AG20443 (cell line): Measurements from ENCODE around the gene S100A13.
"Not testable (repeated sequence)": the region's sequence is repeated elsewhere in the genome, so short reads cannot be mapped to it uniquely, and the experiment has no call there.

Experiments
- DNase-seq: peaks from one replicate; pipeline ENCODE4 v3.0.0; 2012; ENCODE audit warnings: low spot score, mixed read lengths

Gene S100A13

DNA sequence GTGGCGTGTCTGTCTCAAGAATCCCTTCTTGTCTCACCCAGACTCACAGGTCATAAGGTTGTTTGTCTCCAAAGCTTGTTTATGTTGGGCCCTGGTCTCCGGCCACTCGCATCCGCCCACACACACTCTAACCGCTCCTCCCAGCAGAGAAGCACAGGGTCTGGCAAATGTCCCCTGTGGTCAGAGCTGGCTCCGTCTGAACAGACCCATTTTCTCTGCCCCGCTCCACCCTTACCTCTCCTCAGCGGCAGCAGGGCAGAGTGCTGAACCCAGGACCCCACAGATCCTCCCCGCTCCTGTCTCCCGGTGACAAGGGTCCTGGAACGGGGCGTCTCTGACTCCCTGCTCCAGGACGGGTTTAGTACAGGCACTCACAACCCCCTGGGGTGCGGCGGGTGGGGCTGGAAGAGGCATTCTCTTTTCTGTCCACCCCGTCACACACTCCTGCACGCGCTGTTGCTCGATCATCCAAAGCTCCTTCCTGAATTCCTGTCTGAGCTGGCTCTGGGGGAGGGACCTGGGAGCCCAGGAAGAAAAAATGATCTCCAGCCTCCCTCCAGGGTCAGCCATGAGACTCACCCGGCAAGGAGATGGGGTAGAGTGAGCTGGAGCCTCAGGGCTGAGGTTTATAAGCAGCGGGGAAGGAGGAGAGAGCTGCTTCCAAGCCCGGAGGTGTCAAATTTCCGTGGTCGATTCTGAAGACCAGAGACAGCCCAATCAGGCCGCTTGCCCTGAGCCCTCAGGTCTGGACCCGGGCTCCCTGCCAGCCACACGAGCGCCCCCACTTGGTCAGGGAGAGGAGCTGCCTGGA is at the start of gene S100A13:
Gene S100A13, minus strand, starts transcription at position 602 of the 811 bp plus-strand sequence. CDS start 1,033 bp downstream, outside the sequence.
- DNase-seq = peak; percentile 90

DNA sequence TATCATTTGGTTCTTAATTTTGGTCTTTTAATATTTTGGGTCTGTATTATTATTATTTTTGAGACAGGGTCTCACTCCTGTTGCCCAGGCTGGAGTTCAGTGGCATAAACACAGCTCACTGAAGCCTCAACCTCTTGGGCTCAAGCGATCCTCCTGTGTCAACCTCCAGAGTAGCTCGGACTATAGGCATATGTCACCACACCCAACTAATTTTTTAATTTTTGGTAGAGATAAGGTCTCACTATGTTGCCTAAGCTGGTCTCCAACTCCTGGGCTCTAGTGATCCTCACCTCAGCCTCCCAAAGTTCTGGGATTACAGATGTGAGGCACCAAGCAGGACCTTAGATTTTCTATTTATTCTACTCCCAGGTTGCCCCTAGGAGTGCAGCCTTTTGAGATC is 46.2 kb upstream of the S100A13 start:
- no peak for DNase-seq

DNA sequence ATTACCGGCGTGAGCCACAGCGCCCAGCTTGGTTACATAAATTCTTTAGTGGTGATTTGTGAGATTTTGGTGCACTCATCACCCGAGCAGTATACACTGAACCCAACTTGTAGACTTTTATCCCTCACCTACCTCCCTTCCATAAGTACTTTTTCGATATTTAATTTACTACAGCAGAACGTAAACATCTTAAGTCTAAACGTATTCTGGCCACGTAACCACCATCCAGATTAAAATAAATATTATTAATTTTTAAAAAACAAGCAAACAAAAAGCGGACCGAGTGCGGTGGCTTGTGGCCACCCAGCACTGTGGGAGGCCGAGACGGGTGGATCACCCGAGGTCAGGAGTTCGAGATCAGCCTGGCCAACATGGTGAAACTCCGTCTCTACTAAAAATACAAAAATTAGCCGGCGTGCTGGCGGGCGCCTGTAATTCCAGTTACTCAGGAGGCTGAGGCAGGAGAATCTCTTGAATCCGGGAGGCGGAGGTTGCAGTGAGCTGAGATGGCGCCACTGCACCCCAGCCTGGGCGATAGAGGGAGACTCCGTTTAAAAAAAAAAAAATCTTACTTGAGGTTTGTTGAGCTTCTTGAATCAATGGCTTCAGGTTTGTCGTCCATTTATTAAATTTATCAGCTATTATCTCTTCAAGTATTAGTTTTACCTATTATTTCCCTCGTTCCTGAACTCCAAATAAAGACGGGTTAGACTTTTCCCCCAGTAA is 44.5 kb upstream of the S100A13 start:
- DNase-seq = not testable (repeated sequence)

DNA sequence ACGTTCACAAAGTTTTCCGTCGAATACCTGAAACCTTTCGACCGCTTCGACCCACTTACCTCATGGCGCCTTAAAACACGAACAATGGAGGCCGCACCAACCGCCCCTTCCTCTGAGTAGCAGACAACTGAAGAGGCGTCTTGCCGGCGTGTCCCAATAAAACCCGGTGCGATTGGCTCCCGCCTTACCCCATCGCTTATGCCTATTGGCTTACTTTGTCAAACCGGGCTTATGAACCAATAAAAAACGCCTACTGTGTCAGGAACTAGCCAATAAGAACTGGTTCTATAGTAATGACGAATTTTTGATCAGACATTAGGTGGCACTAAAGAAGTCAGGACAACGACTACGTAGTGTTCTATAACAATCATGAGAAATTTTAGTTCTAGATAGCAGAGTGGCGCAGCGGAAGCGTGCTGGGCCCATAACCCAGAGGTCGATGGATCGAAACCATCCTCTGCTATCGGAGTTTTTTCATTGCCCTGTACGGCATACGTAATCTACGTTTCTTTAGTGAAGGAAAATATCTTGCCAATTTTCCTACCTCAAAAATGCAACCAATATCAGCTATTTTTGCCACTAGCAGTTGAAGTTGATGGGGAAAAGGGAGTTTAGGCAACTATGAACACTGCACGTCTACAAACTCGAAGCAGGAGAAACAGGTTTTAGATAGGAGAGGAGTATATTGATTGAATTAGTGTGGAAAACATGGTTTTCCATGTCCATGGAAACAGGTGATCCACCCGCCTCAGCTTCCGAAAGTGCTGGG is 43.7 kb upstream of the S100A13 start, which contains the start of gene ILF2:
Gene ILF2, minus strand, starts transcription at position 135 of the 769 bp plus-strand sequence. Its CDS starts 71 bp downstream, at position 64.
- peak; percentile 97 for DNase-seq

DNA sequence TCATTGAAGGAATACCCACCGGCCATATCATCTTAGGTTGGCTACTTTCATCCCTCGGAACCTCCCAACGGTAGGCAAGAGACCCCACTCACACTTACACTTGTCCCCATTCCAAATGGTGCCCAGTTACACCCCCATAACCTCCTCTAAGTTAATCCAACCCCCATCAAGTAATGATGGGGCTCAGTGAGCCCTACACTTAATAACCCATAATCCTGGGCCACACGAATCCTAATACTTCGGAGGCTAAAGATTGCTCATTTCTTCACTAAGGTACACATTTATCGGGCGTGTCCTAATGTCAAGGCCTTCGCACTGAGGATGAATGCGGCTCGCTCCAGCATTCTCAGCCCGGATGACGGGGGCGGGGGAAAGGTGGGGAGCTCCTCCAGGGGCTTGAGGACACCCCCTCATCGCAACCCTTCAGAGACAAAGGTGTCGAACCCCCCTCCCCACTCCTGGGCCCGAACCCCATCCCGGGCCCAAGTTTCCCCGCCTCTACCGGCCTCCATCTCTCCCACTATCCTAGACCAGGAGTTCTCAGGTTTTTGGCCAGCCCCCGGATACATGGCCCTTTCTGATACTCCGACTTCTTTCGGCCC is 43.1 kb upstream of the S100A13 start:
- DNase-seq = no peak

DNA sequence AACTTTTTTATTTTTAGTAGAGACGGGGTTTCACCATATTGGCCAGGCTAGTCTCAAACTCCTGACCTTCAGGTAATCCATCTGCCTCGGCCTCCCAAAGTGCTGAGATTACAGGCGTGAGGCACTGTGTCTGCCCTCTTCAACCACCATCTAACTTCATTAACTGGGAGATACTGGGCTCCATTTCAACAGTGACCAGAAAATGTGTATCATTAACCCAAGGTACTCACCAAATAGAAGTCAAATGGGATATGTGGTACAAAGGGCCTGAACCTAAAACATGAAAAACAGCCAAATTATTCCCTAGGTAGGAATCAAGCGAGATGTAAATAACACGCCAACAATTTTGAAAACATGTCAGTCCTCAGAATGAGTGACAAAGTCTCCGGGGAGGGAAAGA is 42.3 kb upstream of the S100A13 start:
- no peak for DNase-seq

DNA sequence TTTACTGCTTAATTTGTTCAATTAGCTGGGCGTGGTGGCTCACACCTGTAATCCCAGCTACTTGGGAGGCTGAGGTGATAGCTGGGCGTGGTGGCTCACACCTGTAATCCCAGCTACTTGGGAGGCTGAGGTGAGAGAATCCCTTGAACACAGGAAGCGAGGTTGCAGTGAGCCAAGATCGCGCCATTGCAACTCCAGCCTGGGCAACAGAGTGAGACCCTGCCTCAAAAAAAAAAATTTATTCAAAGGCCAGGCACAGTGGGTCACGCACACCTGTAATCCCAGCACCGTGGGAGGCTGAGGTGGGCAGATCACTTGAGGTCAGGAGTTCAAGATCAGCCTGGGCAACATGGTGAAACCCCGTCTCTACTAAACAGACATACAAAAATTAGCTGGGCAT is 41.4 kb upstream of the S100A13 start:
- DNase-seq = not testable (repeated sequence)

DNA sequence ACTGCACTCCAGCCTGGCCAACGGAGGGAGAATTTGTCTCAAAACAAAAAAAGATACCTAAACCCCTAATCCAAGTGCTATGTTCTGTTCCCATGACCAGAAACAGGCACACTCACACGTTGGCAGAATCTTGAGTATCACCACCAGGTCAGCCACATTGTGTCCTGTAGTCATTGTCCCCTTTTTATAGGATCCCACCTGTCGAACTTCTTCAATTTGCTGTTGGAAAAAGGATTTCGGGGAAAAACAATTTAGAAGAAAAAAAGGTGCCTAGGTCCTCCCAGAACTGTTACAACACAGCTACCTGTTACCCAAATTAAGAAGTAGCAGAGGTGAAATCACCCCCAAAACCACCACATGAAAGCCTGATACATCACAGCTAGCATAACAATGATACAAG is 40.1 kb upstream of the S100A13 start:
- DNase-seq = no peak

DNA sequence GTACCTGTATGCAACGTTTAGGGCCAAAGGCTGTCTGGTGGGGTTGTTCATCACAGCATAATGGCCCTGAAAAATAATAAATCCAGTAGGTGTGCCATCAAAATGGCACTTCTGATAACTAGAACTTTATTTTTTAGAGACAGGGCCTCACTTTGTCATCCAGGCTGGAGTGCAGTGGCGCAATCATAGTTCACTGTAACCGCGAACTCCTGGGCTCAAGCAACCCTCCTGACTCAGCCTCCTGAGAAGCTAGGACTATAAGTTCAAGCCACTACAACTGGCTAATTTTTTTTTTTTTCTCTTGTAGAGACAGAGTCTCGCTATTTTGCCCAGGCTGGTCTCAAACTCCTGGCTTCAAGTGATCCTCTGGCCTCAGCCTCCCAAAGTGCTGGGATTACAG is 35.9 kb upstream of the S100A13 start:
- no peak for DNase-seq

DNA sequence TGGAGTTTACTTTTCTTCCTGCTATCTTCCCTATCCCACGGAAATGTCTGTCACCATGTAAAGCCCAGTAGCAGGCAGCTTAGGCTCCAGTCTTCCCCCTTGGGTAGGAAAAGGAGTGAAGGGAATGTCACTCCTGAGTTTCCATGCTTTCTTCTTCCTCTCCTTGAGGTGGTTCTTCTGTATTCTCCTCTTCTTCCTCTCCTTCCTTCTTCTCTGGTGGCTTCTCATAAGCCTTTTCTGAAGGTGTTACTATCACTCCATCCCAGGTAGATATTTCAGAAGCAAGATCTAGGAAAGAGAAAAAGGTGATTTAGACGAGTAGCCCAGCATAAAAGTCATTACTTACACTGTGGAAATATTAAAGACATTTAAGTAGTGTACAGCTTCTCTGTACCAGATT is 35.0 kb upstream of the S100A13 start:
- DNase-seq = no peak

DNA sequence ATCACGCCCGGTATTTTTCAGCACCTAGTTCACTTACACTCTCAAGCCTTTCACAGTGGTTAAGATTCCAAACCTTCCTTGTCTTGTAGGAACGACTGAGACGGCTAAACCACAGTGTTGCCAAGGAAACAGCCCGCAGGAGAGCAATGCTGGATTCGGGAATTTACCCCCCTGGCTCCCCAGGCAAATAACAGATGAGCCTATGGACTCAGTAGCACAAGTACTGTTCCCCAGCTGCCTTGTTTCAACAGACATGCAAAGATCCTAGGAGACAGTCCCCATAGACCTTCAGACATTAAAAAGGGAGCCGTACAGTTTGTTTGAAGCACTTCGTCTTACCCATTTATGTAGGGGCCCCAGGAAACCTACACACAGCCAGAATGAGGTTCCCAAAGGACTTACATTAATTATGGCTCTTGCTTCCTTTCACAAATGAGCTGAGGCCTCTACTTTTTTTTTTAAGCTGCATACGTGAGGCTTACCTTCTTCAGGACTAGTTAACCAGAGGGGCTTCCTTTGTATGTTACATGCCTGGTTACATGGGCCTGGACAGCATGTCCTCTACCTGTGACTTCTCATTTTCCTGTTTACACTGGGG is 33.9 kb upstream of the S100A13 start:
- no peak for DNase-seq

DNA sequence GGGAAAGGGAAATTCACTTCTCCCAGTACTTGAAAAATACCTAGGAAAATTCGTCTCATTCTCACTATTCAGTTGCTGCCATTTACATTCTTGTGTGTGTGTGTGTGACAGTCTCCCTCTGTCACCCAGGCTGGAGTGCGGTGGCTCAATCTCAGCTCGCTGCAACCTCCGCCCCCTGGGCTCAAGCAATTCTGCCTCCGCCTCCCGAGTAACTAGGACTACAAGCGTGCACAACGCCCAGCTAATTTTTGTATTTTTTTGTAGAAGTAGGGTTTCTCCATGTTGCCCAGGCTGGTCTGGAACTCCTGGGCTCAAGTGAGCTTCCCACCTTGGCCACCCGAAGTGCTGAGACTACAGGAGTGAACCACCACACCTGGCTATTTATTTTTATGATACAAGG is 32.4 kb upstream of the S100A13 start:
- DNase-seq = no peak

DNA sequence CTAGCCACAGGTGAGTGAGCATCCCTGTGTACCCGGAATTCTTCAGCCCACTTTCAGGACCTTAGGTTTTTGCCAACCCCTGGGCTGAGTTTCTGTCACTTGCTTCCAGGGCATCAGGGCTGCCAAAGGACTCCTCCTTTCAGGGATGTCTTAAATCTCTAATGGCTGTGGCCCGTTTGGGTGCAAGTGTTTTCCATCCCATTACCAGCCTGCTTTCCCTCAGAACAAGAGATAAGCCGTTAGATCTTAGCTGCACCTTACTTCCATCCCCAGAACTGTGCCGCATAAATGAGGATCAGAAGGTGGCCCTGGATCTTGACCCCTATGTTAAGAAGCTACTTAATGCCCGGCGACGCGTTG is 31.9 kb upstream of the S100A13 start:
- DNase-seq = no peak

DNA sequence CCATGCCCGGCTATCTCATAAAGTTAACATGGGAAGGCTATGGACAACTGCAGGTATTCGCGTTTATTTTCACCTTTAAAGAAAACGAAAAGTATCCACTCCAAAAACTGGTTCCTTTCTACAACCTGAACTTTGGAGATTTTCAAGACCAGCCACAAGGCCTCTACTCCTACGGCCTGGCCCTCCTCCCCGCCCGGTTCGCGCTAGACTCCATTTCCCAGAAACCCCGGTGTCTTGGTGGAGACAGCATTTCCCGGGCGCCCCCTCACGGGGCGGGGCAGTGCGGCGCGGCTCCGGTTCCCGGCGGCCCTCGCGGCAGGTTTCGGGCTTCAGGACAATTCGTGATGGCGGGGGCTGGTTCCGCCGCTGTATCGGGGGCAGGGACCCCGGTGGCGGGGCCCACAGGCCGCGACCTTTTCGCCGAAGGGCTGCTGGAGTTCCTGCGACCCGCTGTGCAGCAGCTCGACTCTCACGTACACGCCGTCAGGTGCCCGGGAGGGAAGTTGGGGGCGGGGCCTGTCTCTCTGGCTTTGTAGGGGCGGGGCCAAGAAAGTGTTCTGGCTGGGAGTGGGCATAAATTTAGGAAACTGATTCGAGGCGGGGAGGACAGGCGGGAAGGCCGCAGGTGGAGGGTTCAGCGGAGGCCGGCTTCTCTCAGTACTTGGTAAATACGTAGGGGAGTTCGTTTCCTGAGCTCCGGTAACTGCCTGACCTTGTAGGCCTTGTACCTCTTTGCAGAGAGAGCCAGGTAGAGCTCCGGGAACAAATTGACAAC is 31.3 kb upstream of the S100A13 start, which contains the start of gene SNAPIN:
Gene SNAPIN, plus strand, starts transcription at position 304 of the 775 bp plus-strand sequence. Its CDS starts 41 bp downstream, at position 345.
- DNase-seq = peak; percentile 96

DNA sequence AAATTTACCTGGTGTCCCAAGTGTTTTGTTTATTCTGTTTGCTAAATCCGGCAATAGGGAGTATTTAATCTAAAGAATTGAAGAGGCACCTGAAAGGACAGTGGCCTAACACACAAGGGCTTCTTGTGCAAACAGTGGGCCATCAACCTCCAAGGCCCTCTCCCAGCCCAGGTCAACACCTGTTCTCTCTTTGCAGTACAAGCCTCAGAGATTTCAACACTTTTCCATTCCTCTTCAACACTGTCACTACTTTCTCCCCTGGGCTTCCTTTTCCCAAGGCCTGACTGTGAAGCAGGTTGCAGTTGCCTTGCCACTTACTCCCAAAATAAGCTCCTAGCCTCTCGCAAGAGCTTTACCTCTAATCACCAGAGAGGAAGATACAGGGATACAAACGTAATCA is 28.0 kb upstream of the S100A13 start:
- no peak for DNase-seq

DNA sequence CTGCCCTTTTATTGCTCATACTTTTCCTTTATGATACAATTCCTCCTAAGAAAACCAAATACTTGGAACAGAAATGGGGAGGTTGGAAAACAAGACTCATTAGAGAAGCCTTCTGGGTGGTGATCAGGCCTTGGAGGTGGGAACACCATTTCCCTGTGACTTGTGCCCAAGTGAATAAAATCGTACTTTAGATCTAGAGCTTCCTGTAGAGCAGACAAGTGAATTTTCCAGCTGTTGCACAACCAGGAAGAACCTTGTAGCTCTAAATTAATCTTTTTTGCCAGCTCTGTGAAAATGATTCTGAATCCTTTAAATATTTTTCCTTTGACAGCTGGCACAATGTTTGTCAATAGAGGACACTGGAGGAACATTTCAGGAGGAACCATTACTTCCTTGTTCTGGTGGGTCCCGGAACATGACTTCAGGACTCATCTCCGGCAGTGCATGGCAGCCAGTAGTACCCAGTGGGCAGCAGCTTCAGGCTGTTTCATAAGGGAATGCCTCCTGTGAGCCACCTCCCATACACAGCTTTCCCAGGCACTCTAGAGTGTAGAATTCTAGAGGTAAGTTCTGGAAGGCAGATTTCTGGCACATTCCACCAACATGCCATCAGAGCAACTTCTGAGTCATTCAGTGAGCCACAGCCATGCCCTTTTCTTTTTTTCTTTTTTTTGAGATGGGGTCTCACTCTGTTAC is 25.6 kb upstream of the S100A13 start:
- DNase-seq = peak; percentile 60

DNA sequence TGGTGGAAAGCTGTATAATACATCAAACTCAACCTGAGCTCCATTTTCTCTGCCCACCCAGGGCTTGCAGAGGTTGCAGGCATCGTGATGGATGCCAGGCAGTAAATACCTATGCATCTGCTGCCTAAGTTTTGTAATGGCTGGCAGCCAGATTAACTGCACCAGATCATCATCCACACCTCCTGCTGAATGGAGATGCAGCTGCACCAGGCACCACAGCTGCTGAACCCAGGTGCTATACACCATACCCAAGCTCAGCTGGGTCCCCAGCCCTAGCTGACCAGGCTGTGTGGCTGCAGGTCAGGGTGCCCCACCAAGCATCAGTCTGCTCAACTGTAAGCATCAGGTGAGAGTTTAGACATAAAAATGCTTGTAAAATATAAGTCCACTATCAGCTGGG is 24.5 kb upstream of the S100A13 start:
- no peak for DNase-seq

DNA sequence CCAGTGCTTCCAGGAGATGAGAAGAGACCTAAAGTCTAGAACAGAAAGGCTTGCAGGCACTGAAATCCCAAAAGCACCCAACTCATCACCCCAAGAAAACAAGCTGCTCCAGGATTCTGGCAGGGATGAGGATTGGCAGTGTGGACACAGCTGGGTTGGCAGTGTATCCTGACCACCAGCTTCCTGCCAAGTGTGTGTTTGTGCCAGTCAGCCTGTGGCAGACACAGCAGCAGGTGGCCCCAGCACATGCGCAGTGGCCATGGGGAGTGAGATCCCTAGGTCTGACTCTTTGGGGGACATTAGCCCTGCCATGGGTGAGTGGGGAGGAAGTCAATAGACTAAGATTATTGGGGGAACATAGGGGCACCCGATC is 22.5 kb upstream of the S100A13 start:
- DNase-seq = no peak

DNA sequence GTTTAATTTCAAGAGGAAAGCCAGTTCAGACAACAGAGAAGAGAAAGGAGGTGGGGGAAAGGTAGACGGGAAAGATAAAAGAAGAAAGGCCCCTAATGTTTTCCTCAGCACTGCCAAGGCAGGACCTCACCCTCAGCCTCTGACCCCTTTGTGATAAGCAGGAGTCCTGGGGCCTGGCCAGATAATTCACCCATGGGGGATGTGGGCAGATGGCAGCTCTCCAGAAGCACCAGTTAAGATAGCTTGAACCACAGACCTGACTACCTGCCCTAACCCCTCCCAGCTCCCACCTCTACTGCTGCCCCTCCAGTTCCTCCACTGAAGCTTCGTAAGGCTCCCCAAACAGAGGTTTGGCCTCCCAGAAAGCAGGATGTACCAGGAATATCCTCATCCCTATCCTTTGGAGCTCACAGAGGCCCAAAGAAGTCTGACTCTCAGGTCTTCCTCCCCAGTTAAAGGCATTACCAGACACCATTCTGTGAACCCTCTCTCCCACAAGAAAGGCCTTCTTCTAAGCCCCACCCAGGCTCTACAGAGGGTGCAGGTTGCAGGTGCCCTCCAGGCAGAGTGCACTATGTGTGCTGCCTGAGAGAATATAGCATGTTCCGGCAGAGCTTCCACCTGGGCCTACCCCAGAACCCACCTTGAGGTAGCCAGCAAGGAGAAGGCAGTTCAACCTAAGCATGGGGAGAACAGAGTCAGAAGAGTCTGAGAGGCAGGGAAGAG is 22.0 kb upstream of the S100A13 start:
- DNase-seq = no peak
